ENCODE results near the gene TSHZ2. TPM values are rescaled to one million over a fixed set of nuclear protein-coding genes. Genes with fewer than 3 reads are reported as not detected.
"Not testable (repeated sequence)": the region's sequence is repeated elsewhere in the genome, so short reads cannot be mapped to it uniquely, and the experiment has no call there.

The TSHZ2 gene
- total RNA-seq, 1 experiment from 2014 or later = 0.07 TPM

DNA sequence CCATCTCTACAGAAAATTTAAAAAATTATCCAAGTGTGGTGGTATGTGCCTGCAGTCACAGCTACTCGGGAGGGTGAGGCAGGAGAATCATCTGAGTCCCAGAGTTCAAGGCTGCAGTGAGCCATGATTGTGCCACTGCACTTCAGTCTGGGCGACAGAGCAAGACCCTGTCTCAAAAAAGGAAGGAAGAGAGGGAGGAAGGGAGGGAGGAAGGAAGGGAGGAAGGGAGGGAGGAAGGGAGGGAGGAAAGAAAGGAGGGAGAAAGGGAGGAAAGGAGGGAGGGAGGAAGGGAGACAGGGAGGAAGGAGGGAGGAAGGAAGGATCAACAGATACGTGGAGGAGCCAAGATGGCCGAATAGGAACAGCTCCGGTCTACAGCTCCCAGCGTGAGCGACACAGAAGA is 531.4 kb downstream of the TSHZ2 start:
- peak overlapping the region; percentile 70 to 97 (median 95); a peak in 4 of 7 replicates for H3K27ac Mint-ChIP-seq
- Histone ChIP-seq H3K4ac (ENCODE audit: low read depth, low read length) (no peak overlapping the region), H2BK15ac (ENCODE audit: low read depth, low read length) (no peak overlapping the region), H3K27ac (ENCODE audit: insufficient read length, low read depth, low read length) (no peak overlapping the region), H3K27me3 (ENCODE audit: insufficient read depth, low read length) (no peaks in the 10 kb centered on the region), H2BK12ac (ENCODE audit: insufficient read length, low read depth, low read length) (no peak overlapping the region), H3K56ac (ENCODE audit: insufficient read length, low read depth, low read length) (no peak overlapping the region), H4K20me1 (ENCODE audit: control insufficient read depth, insufficient read depth, insufficient read length) (no peaks in the 10 kb centered on the region), H3K9ac (ENCODE audit: extremely low read depth, insufficient read length, low read length) (peak overlapping the region; percentile 51), H2AK5ac (ENCODE audit: insufficient read length, low read length) (no peak overlapping the region), H2BK5ac (ENCODE audit: insufficient read length, low read length) (no peak overlapping the region), H2AFZ (ENCODE audit: low read length) (no peak overlapping the region), H4K5ac (ENCODE audit: insufficient read length, low read depth, low read length) (peak overlapping the region; percentile 99), H3K9me3 (ENCODE audit: control insufficient read depth, low read depth, low read length) (no peaks in the 10 kb centered on the region), H3K4me1 (ENCODE audit: insufficient read depth, low read length) (no peaks in the 10 kb centered on the region), H3K4me2 (ENCODE audit: insufficient read depth, insufficient read length, low read length) (peak overlapping the region; percentile 38), H4K91ac (ENCODE audit: insufficient read length, low read depth, low read length) (no peak overlapping the region), H3T11ph (ENCODE audit: low read length) (no peak overlapping the region), H3K79me1 (ENCODE audit: insufficient read depth, low read depth, low read length, poor library complexity, severe bottlenecking) (no peaks in the 10 kb centered on the region), H3K23me2 (ENCODE audit: insufficient read length, low read depth, low read length, poor library complexity, severe bottlenecking) (no peaks in the 10 kb centered on the region), H4K8ac (replicated peaks; ENCODE audit: insufficient read length, low read depth, low read length) (peak overlapping the region; percentile 98), H3K18ac (ENCODE audit: insufficient read length, low read depth, low read length) (peak overlapping the region; percentile 96), H3K23ac (ENCODE audit: insufficient read length, low read depth, low read length) (no peak overlapping the region), H3K79me2 (ENCODE audit: insufficient read depth, low read length) (no peaks in the 10 kb centered on the region), H2BK20ac (ENCODE audit: low read depth, low read length, poor library complexity, severe bottlenecking) (no peak overlapping the region), H2BK120ac (ENCODE audit: low read depth, low read length, poor library complexity, severe bottlenecking) (no peak overlapping the region), H3K14ac (ENCODE audit: insufficient read depth, low read length) (no peak overlapping the region)
- peaks cover 0 to 14% of the 10 kb centered on the region in 2 experiments; a peak in 3 of 4 replicates for H3K4me1 Mint-ChIP-seq
- no peaks in the 10 kb centered on the region for H3K27me3 Mint-ChIP-seq (ENCODE audit: low read depth)
- DNase-seq = no peak
- TF ChIP-seq, protein P1, sequence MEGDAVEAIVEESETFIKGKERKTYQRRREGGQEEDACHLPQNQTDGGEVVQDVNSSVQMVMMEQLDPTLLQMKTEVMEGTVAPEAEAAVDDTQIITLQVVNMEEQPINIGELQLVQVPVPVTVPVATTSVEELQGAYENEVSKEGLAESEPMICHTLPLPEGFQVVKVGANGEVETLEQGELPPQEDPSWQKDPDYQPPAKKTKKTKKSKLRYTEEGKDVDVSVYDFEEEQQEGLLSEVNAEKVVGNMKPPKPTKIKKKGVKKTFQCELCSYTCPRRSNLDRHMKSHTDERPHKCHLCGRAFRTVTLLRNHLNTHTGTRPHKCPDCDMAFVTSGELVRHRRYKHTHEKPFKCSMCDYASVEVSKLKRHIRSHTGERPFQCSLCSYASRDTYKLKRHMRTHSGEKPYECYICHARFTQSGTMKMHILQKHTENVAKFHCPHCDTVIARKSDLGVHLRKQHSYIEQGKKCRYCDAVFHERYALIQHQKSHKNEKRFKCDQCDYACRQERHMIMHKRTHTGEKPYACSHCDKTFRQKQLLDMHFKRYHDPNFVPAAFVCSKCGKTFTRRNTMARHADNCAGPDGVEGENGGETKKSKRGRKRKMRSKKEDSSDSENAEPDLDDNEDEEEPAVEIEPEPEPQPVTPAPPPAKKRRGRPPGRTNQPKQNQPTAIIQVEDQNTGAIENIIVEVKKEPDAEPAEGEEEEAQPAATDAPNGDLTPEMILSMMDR (conservative IDR thresholded peaks at IDR 0.05) = no peak
- WGBS (ENCODE audit: extremely low coverage, insufficient read length, low lambda C conversion rate) = no CpG with 5 or more reads among the region's 7 CpGs
- peaks cover 1 to 2% of the 10 kb centered on the region in 2 experiments; a peak in 2 of 5 replicates for H3K9me3 Mint-ChIP-seq
- peak overlapping the region; percentile 77 to 81 for H3K4me3 Mint-ChIP-seq
- H3K36me3 Mint-ChIP-seq (ENCODE audit: insufficient read depth in 1 of 3, low read depth in 3 of 3) = peaks cover 0 to 16% (median 8%) of the 10 kb centered on the region in 3 experiments; a peak in 4 of 7 replicates

DNA sequence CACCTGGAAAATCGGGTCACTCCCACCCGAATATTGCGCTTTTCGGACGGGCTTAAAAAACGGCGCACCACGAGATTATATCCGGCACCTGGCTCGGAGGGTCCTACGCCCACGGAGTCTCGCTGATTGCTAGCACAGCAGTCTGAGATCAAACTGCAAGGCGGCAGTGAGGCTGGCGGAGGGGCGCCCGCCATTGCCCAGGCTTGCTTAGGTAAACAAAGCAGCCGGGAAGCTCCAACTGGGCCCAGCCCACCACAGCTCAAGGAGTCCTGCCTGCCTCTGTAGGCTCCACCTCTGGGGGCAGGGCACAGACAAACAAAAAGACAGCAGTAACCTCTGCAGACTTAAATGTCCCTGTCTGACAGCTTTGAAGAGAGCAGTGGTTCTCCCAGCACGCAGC is 531.9 kb downstream of the TSHZ2 start:
- H3K23me2 ChIP-seq (ENCODE audit: insufficient read length, low read depth, low read length, poor library complexity, severe bottlenecking); H3K9me3 Mint-ChIP-seq; H3K79me2 ChIP-seq (ENCODE audit: insufficient read depth, low read length); H3T11ph ChIP-seq (ENCODE audit: low read length); H3K4me2 ChIP-seq (ENCODE audit: insufficient read depth, insufficient read length, low read length); H3K56ac ChIP-seq (ENCODE audit: insufficient read length, low read depth, low read length); H3K79me1 ChIP-seq (ENCODE audit: insufficient read depth, low read depth, low read length, poor library complexity, severe bottlenecking); H3K9ac ChIP-seq (ENCODE audit: extremely low read depth, insufficient read length, low read length); H3K9me3 ChIP-seq (ENCODE audit: control insufficient read depth, low read depth, low read length); H3K23ac ChIP-seq (ENCODE audit: insufficient read length, low read depth, low read length); H2BK12ac ChIP-seq (ENCODE audit: insufficient read length, low read depth, low read length); H4K91ac ChIP-seq (ENCODE audit: insufficient read length, low read depth, low read length); H3K27me3 Mint-ChIP-seq (ENCODE audit: low read depth); H2BK120ac ChIP-seq (ENCODE audit: low read depth, low read length, poor library complexity, severe bottlenecking); H2AK5ac ChIP-seq (ENCODE audit: insufficient read length, low read length); DNase-seq; H3K4me1 ChIP-seq (ENCODE audit: insufficient read depth, low read length); H4K20me1 ChIP-seq (ENCODE audit: control insufficient read depth, insufficient read depth, insufficient read length); H4K5ac ChIP-seq (ENCODE audit: insufficient read length, low read depth, low read length); H3K14ac ChIP-seq (ENCODE audit: insufficient read depth, low read length); H3K27me3 ChIP-seq (ENCODE audit: insufficient read depth, low read length); H2BK5ac ChIP-seq (ENCODE audit: insufficient read length, low read length); H2BK20ac ChIP-seq (ENCODE audit: low read depth, low read length, poor library complexity, severe bottlenecking); H4K8ac ChIP-seq (replicated peaks; ENCODE audit: insufficient read length, low read depth, low read length); H2AFZ ChIP-seq (ENCODE audit: low read length); H3K4ac ChIP-seq (ENCODE audit: low read depth, low read length); H3K27ac ChIP-seq (ENCODE audit: insufficient read length, low read depth, low read length); H3K18ac ChIP-seq (ENCODE audit: insufficient read length, low read depth, low read length); H2BK15ac ChIP-seq (ENCODE audit: low read depth, low read length): not testable (repeated sequence)
- H3K4me1 Mint-ChIP-seq = peaks cover 0 to 14% of the 10 kb centered on the region in 2 experiments; a peak in 3 of 4 replicates
- no CpG with 5 or more reads among the region's 19 CpGs for WGBS (ENCODE audit: extremely low coverage, insufficient read length, low lambda C conversion rate)
- peak overlapping the region in 2 of 3 experiments; percentile 95 to 97; a peak in 3 of 7 replicates for H3K27ac Mint-ChIP-seq
- H3K36me3 Mint-ChIP-seq (ENCODE audit: insufficient read depth in 1 of 3, low read depth in 3 of 3) = peaks cover 0 to 15% (median 6%) of the 10 kb centered on the region in 3 experiments; a peak in 4 of 7 replicates
- H3K4me3 Mint-ChIP-seq = peak overlapping the region; percentile 77 to 81

Measured in H9 (cell line).